ENCODE data around the gene HTATIP2.

GRCh38 chr11:20372081-20372626 lies 8.6 kb downstream of the HTATIP2 start:
- TF ChIP-seq POLR2A (IDR thresholded peaks at IDR 0.05; ENCODE audit: low read depth, low read length) = no peak
- TF ChIP-seq, protein P1, sequence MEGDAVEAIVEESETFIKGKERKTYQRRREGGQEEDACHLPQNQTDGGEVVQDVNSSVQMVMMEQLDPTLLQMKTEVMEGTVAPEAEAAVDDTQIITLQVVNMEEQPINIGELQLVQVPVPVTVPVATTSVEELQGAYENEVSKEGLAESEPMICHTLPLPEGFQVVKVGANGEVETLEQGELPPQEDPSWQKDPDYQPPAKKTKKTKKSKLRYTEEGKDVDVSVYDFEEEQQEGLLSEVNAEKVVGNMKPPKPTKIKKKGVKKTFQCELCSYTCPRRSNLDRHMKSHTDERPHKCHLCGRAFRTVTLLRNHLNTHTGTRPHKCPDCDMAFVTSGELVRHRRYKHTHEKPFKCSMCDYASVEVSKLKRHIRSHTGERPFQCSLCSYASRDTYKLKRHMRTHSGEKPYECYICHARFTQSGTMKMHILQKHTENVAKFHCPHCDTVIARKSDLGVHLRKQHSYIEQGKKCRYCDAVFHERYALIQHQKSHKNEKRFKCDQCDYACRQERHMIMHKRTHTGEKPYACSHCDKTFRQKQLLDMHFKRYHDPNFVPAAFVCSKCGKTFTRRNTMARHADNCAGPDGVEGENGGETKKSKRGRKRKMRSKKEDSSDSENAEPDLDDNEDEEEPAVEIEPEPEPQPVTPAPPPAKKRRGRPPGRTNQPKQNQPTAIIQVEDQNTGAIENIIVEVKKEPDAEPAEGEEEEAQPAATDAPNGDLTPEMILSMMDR (conservative IDR thresholded peaks at IDR 0.05; ENCODE audit: low read depth, low read length) = no peak
- TF ChIP-seq MAFK (IDR thresholded peaks at IDR 0.05; ENCODE audit: low read depth, low read length) = no peak
- no peak for TF ChIP-seq MXI1 (IDR thresholded peaks at IDR 0.05; ENCODE audit: borderline replicate concordance, low read depth, low read length)
- no peak for TF ChIP-seq RCOR1 (IDR thresholded peaks at IDR 0.05; ENCODE audit: insufficient replicate concordance, low read length)
- no peak for TF ChIP-seq FOS (IDR thresholded peaks at IDR 0.05; ENCODE audit: low read depth, low read length)

All from IMR-90 (cell line).